Measurements from ENCODE around the gene TACC2. TPM values are rescaled to one million over a fixed set of nuclear protein-coding genes. Genes with fewer than 3 reads are reported as not detected.
A peak's percentile ranks its signal among the peaks of the same experiment; 100 is the strongest.

Gene TACC2
- total and polyA plus RNA-seq, 2 donors (not counting 3 experiments of a cell fraction or from before 2014, with no cell fraction given): 14.4 to 46.2 TPM

DNA sequence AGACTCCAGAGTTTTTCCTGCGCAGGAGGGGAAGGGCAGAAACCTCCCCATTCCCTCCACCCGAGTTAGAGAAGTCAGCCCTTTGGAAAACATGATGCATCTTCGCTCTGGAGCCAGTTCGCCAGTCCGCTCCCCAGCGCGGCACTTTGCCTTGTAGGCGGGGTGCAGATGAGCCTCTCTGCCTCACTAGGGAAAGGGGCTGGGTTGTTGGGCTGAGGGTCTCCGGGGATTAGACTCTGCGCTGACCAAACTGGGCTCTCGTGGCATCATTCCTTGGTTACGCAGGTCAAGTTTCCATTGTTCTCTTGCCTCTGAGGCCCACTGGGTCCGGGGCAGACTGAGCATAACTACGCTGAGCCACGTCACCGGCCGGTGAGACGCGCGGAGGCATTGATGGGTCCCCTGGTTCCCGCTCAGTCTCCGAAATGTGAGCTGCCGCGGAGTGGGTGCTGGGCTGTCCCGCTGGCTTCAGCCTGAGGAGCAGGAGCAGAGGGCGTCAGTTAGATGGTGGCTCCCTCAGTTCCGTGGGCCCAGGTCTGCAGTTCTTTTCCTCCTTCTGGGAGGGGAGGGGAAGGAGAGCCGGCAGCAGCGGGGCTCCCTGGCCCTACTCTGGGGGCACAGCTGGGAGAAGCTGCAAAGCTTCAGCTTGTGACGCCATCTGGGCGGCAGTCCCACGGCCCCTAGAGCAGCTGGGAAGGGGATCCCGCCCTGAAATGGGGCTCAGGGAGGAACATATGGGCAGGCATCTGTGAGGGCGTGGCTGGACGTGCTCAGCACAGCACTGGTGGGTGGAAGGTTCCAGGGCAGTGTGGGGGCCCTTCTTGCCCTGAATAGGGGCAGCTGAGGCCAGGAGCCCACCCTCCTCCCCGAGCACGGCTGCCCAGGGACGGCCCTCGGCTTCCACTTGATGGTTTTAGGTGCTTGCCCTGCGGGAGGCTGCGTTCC lies 160.9 kb downstream of the TACC2 start:
- no peaks in the 10 kb centered on the region for H3K9me1 ChIP-seq (replicated peaks; ENCODE audit: control insufficient read depth, extremely low read depth, insufficient read depth, low read length)
- no TSS peak for BruUV-seq (replicated peaks)
- no peak overlapping the region for H2AFZ ChIP-seq (ENCODE audit: low read depth, low read length)
- no peaks in the 10 kb centered on the region for H3K36me3 ChIP-seq (ENCODE audit: control insufficient read depth in 2 of 2, extremely low read depth in 1 of 2, insufficient read depth in 2 of 2, low read length in 2 of 2)
- no peaks in the 10 kb centered on the region for H4K20me1 ChIP-seq (replicated peaks; ENCODE audit: control insufficient read depth, extremely low read depth, insufficient read depth, low read length)
- dilution Hi-C loops (cut with MboI; ENCODE audit: extremely low pct_ligation_motif_present, low sequenced_read_pairs): no loop called here
- no peak overlapping the region for H3K4me2 ChIP-seq (ENCODE audit: insufficient read depth, low read length)
- ChIA-PET POLR2A (no interaction called here), CTCF (interaction anchor here (1.1 to 1.7 kb wide), 6 partner anchors 10 to 98 kb away, joined by 3 to 7 read pairs (median 4); no protein-coding TSS in a partner anchor)
- H3K9ac ChIP-seq (replicated peaks; ENCODE audit: extremely low read depth, insufficient read depth, low read length): no peak overlapping the region
- FAIRE-seq: no peak
- H3K4me3 ChIP-seq (replicated peaks in 1 of 3; ENCODE audit: insufficient read depth in 1 of 3, low read depth in 1 of 3, low read length in 3 of 3): no peak overlapping the region
- intact Hi-C loops (cut with micrococcal nuclease): loop anchor here (2.0 to 10.0 kb wide), 2 partner anchors 57 to 1005 kb away; partner anchors contain the start of gene BUB3
- H3K79me2 ChIP-seq (ENCODE audit: control insufficient read depth, insufficient read depth, low read length): no peaks in the 10 kb centered on the region
- H3K4me1 ChIP-seq (ENCODE audit: control insufficient read depth, extremely low read depth, insufficient read depth, low read length): peaks cover 22% of the 10 kb centered on the region
- DNase-seq (ENCODE audit: low read depth, low spot score): no peak
- no peak for TF ChIP-seq POLR2A (IDR thresholded peaks at IDR 0.05; ENCODE audit: low read depth, low read length)
- TF ChIP-seq POLR2AphosphoS5 (IDR thresholded peaks at IDR 0.05; ENCODE audit: insufficient read depth, low read depth, low read length): no peak
- TF ChIP-seq JUN (IDR thresholded peaks at IDR 0.05; ENCODE audit: borderline replicate concordance, insufficient read depth, insufficient read length, low read depth): no peak
- no peak for TF ChIP-seq FOS (IDR thresholded peaks at IDR 0.05; ENCODE audit: borderline replicate concordance, insufficient read depth, low read length)
- TF ChIP-seq, protein P1, sequence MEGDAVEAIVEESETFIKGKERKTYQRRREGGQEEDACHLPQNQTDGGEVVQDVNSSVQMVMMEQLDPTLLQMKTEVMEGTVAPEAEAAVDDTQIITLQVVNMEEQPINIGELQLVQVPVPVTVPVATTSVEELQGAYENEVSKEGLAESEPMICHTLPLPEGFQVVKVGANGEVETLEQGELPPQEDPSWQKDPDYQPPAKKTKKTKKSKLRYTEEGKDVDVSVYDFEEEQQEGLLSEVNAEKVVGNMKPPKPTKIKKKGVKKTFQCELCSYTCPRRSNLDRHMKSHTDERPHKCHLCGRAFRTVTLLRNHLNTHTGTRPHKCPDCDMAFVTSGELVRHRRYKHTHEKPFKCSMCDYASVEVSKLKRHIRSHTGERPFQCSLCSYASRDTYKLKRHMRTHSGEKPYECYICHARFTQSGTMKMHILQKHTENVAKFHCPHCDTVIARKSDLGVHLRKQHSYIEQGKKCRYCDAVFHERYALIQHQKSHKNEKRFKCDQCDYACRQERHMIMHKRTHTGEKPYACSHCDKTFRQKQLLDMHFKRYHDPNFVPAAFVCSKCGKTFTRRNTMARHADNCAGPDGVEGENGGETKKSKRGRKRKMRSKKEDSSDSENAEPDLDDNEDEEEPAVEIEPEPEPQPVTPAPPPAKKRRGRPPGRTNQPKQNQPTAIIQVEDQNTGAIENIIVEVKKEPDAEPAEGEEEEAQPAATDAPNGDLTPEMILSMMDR (IDR thresholded peaks at IDR 0.05; ENCODE audit: extremely low read depth in 1 of 2, insufficient read depth in 1 of 2, low read depth in 1 of 2, low read length in 2 of 2): no peak
- no peak for TF ChIP-seq MAX (IDR thresholded peaks at IDR 0.05; ENCODE audit: insufficient read depth, insufficient read length)
- TF ChIP-seq EZH2 (IDR thresholded peaks at IDR 0.05; ENCODE audit: borderline replicate concordance, low read depth, low read length, severe bottlenecking): no peak
- no peak for TF ChIP-seq MYC (IDR thresholded peaks at IDR 0.05; ENCODE audit: low read depth, low read length)
- TF ChIP-seq GATA2 (IDR thresholded peaks at IDR 0.05; ENCODE audit: insufficient read depth, insufficient read length, low read depth, low read length): no peak
- H3K9me3 ChIP-seq (replicated peaks; ENCODE audit: control insufficient read depth, insufficient read depth, low read length): no peaks in the 10 kb centered on the region
- H3K27ac ChIP-seq (ENCODE audit: insufficient read depth, low read depth, low read length): peak overlapping the region; percentile 6
- H3K27me3 ChIP-seq (ENCODE audit: control insufficient read depth in 2 of 2, insufficient read depth in 2 of 2, low read length in 2 of 2): no peaks in the 10 kb centered on the region
